Transverse colon (tissue), 3 donors: Measurements from ENCODE around the gene LGR5.

Experiments
- CTCF ChIP-seq, 5 experiments: fragments of 200-600 bp in 3 of 5; fragments of 450-650 bp in 2 of 5; sonication (generic) in 3 of 5; IDR thresholded peaks; 1 replicate in 2 of 5; 2 replicates in 3 of 5; pipeline ENCODE4 v1.5.1; 2016 to 2017; ENCODE audit warnings: antibody characterized with exemption in 5 of 5, inconsistent platforms in 3 of 5, mild to moderate bottlenecking in 2 of 5, moderate library complexity in 1 of 5
- POLR2A ChIP-seq: fragments of 450-650 bp; IDR thresholded peaks from one replicate; pipeline ENCODE4 v1.6.1; 2016; ENCODE audit warnings: antibody characterized with exemption, mild to moderate bottlenecking, moderate library complexity

- TF ChIP-seq POLR2A = no peak
- TF ChIP-seq CTCF (IDR thresholded peaks at IDR 0.05) = no peak
Observed at GRCh38 chr12:71582925-71583324, 143.3 kb downstream of the LGR5 start.
